Measurements from ENCODE around the gene SSTR1. TPM values are rescaled to one million over a fixed set of nuclear protein-coding genes. Genes with fewer than 3 reads are reported as not detected.

The SSTR1 gene, protein sequence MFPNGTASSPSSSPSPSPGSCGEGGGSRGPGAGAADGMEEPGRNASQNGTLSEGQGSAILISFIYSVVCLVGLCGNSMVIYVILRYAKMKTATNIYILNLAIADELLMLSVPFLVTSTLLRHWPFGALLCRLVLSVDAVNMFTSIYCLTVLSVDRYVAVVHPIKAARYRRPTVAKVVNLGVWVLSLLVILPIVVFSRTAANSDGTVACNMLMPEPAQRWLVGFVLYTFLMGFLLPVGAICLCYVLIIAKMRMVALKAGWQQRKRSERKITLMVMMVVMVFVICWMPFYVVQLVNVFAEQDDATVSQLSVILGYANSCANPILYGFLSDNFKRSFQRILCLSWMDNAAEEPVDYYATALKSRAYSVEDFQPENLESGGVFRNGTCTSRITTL
- total RNA-seq: 3.6 and 4.5 TPM in 2 replicates

DNA sequence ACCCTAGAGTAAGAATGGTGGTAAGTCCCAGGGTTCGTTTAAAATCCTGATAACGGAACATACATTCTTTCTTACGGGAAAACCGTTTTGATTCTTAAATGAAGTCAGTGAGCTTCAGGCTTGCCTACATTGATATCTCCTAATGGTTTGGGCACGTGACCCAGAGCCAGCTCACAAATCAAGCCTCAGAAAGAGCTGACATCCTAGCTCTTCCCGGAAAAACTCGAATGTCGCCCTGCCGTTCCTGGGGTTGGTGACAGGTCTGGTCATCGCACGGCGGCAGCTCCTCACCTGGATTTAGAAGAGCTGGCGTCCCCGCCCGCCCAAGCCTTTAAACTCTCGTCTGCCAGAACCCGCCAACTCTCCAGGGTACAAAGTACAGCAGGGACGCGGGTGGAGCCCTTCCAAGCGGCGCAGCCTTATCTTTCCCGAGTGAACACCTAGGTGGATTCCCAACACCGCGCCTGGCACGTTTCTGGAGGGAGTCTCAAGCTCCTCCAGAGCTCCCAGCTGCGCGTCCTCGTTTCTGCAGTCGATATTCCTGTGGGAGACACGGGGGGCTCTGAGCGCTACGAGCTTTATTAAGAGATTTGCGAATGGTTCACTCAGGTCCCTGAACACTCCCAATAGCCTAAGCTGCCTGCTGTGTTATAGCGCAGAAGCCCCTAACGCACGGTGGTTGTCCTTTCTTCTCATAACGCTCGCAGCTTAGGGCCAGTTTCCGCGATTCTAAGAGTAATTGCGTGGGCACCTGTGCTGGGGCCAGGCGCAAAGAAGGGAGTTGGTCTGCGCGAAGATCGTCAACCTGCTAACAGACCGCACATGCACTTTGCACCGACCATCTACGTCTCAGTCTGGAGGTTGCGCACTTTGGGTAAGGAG, at the start of gene SSTR1:
SSTR1 (plus strand) TSS at position 169 of the 882 bp plus-strand sequence. CDS start 1,486 bp downstream, outside the sequence.

DNA sequence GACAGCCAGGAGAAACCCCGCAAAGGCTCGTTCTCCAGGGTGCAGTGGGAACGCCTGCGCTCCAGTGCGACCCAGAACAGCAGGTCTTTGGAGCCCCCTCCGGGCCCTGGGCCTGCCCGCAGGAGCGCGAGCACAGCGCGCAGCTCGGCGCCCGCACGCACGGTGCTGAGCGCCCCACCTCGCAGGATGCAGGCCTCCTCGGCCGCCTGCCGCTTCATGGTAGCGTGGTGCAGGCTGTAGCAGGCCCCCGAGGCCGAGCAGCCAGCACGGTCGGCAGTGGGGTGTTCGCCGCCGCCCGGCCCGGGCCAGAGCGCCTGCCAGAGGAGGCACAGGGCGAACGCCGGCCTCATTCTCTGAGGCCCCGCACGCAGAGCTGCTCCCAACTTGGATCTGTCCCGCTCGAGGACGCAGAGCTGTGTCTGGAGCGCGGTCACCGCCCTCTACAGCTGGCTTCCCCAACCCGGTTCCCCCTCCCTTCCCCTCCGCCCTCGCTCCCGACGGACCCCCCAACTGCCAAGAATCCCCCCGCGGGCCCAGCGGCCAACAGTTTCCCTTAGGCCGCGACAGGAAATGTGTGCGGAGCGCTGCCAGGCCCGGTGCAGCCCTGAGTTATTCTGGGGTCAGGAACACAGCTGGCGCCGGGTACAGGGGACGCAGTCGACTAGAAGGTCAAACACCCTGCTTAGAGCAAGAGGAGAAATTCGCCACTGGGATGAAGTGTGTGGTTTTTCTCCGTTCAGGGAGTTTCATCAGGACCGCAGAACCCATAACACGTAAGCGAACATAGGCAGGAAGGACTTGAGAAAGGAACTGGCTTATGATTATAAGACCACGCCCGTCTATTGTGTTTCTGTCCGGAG, 48.2 kb downstream of the SSTR1 start, which contains the start of gene CLEC14A:
CLEC14A (minus strand) TSS at position 421 of the 860 bp plus-strand sequence; CDS start at position 350, 71 bp downstream.

Other genes starting within 250 kb of the SSTR1 start
- 32.9 and 85.9 TPM in 2 replicates for gene CLEC14A, start 48.2 kb downstream of the SSTR1 start, total RNA-seq